ENCODE data around the gene ZMYND8. TPM values are rescaled to one million over a fixed set of nuclear protein-coding genes. Genes with fewer than 3 reads are reported as not detected.
A peak's percentile ranks its signal among the peaks of the same experiment; 100 is the strongest.
"Not testable (repeated sequence)": the region's sequence is repeated elsewhere in the genome, so short reads cannot be mapped to it uniquely, and the experiment has no call there.

The ZMYND8 gene
- total RNA-seq, 1 donor from 2014 or later = 40.1 TPM

DNA sequence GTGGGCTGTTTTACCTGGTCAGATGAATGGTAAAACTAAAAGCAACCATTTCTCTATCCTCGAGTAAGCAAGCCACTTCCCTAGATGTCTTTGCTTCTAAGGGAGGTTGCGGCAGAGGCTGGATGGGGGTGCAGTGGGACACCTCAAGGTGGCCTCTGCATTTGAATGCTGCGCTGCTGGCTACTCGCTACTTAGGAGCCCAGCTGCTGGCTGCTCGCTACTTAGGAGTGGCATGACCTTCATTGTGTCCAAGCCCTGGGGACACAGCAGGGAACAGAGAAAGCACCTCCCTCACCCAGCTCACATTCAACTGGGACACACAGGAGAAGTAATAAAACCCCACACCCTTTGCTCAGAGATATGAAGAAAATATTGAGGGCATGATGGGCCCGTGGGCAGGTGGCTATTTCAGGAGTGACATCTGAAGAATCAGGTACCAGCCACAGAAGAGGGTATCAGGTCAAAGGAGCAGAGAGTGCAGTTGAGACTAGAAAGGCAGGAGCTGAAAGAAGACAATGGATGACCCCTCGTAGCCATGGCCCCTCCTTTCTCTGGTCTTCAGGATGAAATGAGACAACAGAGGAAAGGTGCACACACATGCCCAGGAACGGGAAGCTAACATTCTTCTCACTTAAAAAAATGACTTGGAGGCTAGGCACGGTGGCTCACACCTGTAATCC, 149.4 kb downstream of the ZMYND8 start:
- DNase-seq (peak; percentile 43), ATAC-seq (peak; percentile 61)
- intact Hi-C loops (cut with micrococcal nuclease) = loop anchor here (10.0 kb wide), 1 partner anchor 178 kb away; no protein-coding TSS in a partner anchor

DNA sequence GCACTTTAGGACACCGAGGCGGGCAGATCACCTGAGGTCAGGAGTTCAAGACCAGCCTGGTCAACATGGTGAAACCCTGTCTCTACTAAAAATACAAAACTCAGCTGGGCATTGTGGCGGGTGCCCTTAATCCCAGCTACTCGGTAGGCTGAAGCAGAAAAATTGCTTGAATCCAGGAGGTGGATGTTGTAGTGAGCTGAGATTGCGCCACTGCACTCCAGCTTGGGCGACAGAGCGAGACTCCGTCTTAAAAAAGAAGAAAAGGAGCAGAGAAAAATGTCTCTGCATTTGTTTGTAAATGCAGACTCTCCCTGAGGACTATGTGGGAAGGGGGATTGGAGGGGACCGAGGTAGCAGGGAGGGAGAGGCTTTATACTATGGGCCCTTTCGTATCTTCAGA, 149.9 kb downstream of the ZMYND8 start:
- not testable (repeated sequence) for ATAC-seq, DNase-seq
- intact Hi-C loops (cut with micrococcal nuclease) = loop anchor here (10.0 kb wide), 1 partner anchor 178 kb away; no protein-coding TSS in a partner anchor

DNA sequence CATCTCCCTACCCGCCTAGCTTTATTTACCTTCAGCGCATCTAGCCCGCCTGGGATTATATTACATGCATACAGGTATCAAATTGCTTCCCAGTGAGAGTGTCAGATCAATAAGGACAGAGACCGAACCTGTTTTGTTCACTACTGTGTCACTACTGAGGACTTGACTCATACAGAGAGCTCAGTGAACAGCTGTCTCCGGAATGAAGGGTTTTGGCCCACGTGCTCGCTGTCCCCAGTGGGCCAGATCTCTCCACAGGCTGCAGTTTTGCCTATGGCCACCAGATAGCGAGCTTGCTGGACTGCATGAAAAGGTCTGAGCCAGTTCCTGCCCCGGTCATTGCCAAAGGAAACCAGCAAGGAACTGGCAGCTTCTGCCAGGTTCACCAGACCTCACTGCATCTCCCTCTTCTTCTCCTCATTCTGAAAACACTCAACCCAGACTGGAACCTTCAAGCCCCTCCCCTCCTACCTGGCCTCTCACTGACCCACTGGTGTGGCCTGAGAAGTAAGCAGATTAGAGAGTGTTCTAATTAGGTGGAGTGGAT, 150.8 kb downstream of the ZMYND8 start:
- peak; percentile 80 for ATAC-seq
- peak; percentile 85 for DNase-seq
- intact Hi-C loops (cut with micrococcal nuclease) = loop anchor here (10.0 kb wide), 1 partner anchor 179 kb away; no protein-coding TSS in a partner anchor

DNA sequence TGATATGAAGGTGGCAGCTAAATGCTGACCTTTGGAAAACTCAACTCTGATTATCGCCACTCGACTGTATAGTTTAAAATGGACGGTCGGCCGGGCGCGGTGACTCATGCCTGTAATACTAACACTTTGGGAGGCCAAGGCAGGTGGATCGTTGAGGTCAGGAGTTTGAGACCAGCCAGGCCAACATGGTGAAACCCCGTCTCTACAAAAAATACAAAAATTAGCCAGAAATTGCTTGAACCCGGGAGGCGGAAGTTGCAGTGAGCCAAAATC, 151.7 kb downstream of the ZMYND8 start:
- DNase-seq, ATAC-seq: not testable (repeated sequence)
- intact Hi-C loops (cut with micrococcal nuclease) = loop anchor here (10.0 kb wide), 1 partner anchor 180 kb away; no protein-coding TSS in a partner anchor

DNA sequence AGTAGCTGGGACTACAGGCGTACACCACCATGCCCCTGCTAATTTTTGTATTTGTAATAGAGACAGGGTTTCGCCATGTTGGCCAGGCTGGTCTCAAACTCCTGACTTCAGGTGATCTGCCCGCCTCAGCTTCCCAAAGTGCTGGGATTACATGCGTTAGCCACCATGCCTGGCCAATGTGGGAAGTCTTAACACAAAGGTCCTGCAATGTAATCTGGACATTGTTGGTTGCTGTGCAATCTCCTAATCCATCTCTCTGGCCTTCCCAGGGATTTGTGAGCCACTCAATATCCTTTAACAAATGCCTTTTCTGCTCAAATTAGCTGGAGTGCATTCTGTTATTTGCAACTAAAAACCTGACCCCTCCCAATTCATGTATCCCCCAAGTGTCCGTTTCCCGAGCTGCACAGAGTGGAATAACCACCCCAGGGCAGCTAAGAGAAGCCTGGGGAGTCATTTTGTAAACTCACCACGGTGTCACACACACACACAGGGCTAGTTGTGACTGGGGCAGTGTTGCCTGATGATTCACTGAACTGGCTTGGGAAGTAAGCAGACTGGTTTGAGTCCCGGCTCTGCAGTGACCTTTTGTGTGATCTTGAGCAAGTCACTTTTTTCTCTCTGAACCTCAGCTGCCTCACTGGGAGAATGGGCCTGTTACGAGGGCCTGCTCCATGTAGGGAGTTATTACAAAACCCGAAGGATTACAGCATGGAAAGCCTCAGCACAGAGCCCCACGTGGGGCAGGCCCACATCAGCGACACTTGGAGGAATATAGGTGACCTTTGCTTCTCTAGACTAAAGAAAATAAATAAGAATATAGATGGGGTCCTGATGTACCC, 152.3 kb downstream of the ZMYND8 start:
- ATAC-seq = no peak
- intact Hi-C loops (cut with micrococcal nuclease) = loop anchor here (10.0 kb wide), 1 partner anchor 181 kb away; no protein-coding TSS in a partner anchor
- no peak for DNase-seq

DNA sequence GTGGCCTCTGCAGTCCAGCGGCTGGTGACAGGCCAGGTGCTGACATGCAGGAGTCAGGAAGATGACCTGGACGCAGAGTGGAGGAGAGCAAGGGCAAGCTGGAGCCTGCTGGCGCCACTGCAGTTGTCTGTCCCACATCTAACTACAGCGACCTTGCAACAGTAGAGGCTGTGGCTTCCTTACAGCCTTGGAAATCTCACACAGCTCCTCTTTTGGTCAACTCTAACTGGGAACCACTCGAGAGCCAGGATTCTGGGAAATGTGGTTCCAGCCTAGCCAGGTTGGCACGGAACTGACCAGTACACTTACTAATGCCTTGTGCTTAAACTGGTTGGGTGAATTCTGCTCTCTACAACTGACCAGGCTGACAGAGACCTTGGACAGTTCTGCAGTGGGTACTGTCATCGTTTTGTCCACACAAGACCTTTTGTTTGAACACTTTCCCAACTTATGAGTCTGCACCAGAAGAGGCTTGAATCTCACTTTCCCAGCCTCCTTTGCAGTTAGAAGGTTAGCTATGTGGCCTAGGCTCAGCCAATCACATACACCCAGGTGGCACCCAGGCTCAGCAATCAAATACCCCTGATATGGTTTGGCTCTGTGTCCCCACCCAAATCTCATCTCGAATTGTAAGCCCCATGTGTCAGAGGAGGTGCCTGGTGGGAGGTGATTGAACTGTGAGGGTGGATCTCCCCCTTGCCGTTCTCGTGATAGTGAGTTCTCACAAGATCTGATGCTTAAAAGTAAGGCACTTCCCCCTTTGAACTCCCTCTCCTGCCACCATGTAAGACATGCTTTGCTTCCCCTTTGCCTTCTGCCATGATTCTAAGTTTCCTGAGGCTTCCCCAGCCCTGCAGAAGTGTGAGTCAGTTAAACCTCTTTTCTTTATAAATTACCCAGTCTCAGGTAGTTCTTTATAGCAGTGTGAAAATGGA, 153.5 kb downstream of the ZMYND8 start:
- no peak for DNase-seq
- intact Hi-C loops (cut with micrococcal nuclease) = loop anchor here (10.0 kb wide), 1 partner anchor 182 kb away; no protein-coding TSS in a partner anchor
- ATAC-seq = no peak

DNA sequence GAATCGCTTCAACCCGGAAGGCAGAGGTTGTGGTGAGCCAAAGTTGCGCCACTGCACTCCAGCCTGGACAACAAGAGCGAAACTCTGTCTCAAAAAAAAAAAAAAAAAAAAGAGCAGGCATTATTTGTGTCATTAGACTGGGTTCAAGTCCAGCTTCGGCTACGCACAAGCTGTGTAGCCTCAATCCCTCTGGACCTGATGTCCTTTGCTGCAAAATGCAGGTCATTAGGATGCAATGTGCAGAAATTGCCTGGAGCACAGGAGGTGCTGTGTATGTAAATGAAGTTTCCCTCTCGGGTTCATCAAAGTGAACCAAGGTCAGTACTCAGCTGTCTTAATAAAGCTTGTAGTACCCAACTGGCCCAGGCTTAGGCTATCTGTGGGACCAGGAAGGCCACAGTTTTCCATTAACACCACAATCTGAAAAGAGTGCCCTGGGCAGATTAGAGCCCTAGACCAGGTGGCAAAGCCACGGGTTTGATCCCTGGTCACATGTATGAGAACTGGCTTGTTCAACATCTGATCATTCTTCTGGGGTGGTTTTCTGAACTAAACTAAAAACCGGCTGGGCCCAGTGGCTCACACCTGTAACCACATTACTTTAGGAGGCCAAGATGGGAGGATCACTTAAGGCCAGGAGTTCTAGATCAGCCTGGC, 155.3 kb downstream of the ZMYND8 start:
- intact Hi-C loops (cut with micrococcal nuclease) = loop anchor here (10.0 kb wide), 1 partner anchor 184 kb away; no protein-coding TSS in a partner anchor
- DNase-seq (no peak), ATAC-seq (no peak)

DNA sequence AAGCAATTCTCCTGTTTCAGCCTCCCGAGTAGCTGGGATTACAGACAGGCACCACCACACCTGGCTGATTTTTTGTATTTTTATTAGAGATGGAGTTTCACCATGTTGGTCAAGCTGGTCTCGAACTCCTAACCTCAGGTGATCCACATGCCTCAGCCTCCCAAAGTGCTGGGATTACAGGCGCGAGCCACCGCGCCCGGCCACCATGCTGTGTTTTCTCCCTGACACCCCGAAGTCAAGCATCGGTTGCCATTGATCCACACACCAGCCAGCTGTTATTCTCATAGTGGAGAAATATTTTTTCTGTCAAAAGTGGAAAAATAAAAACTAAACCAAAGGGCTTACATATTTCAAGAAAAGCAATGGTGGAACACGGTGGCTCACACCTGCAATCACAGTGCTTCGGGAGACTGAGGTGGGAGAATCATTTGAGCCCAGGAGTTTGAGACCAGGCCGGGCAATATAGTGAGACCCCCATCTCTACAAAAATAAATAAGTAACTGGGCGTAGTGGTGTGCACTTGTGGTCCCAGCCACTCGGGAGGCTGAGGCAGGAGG, 157.4 kb downstream of the ZMYND8 start:
- intact Hi-C loops (cut with micrococcal nuclease) = no loop called here
- no peak for DNase-seq

DNA sequence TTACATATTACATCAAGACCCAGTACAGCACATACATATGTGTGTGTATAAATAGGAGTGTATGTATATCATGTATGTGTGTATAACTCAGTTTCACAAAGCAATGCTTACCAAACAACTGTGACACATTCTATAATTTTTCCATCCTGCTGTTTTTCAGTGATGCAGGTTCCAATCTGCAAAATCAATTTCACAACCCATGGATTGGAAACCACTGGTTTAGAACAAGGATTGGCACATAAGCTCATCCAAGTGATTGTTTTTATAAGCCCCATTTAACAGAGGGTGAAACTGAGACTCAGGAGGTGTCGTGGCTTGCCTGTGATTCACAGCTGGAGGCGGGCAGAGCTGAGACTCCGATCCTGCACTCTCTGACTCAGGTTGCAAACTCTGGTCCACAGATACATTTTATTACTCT, 158.2 kb downstream of the ZMYND8 start:
- ATAC-seq (no peak), DNase-seq (no peak)
- intact Hi-C loops (cut with micrococcal nuclease) = no loop called here

More for the DNA sequence above, 157.4 kb downstream of the ZMYND8 start:
- no peak for ATAC-seq

DNA sequence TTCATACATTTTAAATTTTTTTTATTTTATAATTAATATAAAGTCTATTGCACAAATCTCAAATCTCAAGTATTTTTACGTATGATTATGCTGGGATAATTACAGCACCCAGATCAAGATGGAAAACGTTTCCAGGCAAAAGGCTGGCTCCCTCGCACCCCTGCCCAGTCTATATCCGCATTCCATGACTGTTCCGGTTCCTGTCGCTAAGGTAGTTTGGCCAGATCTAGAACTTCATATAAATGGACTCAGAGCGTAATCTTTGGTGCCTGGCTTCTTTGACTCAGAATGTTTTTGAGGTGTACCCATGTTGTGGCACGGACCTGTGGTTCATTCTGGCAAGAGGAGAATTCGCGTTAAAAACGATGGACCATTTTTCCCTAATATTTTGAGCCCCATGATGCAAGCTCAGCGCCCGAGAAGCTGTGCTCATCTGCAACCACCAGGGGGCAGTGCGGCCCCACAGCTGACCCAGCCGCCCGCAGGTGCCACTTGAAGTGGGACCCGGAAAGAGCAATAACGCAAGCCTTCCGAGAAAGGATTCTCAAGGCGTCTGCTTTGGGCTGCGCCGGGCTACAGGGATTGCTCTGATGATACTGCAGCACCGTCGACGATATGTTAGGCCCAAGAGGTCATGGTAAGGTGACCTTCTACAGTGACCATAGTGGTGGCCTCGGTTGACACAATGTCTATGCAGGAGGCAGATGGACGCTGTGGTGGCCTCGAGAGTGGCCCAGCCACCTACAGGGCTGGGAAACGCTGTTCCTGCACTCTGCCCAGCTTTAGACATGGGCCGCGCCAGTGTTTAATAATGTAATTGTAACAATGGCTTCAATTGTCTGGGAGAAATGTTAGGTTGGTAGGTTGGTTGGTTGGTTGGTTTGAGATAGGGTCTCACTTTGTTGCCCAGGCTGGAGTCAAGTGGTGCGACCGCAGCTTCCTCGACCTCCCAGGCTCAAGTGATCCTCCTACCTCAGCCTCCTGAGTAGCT, 160.1 kb downstream of the ZMYND8 start:
- intact Hi-C loops (cut with micrococcal nuclease) = no loop called here
- ATAC-seq (peak; percentile 84), DNase-seq (peak; percentile 83)

DNA sequence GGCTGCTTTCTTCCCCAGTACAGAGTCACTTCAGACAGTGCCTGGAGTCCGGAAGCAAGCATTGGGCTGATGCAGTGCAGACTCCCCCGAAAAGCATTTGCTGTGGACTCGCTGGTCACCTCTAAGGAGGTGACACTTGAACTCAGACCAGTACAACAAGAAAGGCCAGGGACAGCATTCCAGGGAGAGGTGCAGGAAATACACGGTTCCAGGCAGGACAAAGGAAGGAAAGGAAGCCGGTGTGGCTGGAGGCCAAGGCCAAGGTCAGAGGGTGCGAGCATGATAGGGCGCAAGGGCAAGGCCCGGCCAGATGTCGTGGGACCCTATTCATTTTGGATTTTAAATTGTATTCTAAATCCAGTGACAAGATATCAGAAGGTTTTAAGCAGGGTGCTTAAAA, 160.9 kb downstream of the ZMYND8 start:
- DNase-seq = no peak
- peak; percentile 16 for ATAC-seq
- intact Hi-C loops (cut with micrococcal nuclease) = no loop called here

DNA sequence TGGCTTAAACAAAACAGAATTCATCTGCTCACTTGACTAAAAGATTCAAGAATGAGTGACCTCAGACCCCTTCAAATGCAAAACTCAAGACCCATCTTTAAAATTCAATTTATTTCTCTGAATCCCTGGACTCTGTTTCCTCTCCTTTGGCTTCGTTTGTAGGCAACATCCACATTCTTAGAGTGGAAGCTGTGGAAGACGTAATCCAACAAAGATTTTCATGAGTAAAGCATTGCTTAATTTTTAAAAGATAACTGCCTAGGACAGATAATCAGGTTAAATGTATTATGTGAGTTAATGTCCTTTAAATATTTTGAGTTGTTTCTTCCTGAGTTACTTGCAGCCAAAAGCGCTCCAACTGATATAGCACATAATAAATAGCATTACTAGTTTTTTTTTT, 164.5 kb downstream of the ZMYND8 start:
- ATAC-seq (no peak), DNase-seq (no peak)
- intact Hi-C loops (cut with micrococcal nuclease) = no loop called here

DNA sequence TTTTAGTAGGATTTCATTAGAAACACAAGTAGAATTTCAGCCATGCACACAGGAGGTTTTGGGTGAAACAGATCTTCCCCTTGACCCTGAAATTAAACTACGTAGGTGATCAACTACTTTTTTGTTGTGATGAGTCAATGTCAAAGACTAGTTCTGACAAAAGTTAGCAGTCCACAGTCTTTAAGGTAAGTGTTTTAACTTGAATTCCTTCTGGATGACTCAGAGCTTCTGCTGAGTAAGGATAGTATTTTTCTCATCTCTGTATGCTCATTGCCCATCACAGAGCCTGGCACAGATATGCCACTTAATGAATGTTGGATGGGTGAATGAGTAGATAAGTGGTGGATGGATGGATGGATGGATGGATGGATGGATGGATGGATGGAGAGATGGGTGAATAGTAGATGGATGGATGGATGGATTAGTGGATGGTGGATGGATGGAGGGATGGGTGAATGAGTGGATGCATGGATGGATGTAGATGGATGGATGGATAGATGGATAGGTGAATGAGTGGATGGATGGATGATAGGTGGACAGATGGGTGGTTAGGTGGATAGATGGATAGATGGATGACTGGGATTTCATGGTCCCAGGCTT, 165.3 kb downstream of the ZMYND8 start:
- intact Hi-C loops (cut with micrococcal nuclease) = no loop called here
- ATAC-seq (no peak), DNase-seq (no peak)

DNA sequence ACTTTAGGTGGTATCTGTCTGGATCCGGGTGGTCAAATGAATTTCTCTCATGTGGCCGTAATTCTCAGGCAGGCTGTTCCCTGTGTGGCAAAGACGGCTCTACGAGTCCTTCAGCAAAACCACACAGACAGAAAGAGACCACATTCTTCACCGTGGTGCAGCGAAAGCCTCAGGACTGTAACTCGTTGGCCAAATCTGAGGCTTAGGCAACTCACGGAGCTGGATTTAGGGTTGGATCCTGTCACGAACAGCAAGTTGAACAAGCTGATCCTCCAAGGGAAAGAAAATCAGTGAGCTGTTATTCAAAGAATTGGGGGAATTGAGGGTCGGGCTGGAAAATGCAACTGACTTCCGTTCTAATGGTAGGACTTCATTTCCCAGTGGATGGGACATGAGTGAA, 167.4 kb downstream of the ZMYND8 start:
- intact Hi-C loops (cut with micrococcal nuclease) = no loop called here
- DNase-seq (no peak), ATAC-seq (no peak)

DNA sequence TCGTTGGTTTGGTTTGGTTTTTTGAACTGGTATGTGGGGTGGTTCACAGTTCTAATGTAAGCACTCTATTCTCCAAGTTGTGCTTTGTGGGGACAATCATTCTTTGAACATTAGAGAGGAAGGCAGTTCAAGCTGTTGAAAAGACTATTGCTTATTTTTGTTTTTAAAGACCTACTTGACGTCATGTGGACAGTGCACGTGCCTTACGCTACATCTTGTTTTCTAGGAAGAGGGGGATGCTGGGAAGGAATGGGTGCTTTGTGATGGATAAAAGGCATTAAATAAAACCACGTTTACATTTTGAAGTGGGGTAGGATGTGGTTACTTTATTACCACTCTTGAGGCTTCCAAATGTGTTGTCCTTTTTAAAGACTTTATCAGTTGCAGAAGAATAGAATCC, 168.0 kb downstream of the ZMYND8 start:
- intact Hi-C loops (cut with micrococcal nuclease) = no loop called here
- ATAC-seq (no peak), DNase-seq (no peak)

DNA sequence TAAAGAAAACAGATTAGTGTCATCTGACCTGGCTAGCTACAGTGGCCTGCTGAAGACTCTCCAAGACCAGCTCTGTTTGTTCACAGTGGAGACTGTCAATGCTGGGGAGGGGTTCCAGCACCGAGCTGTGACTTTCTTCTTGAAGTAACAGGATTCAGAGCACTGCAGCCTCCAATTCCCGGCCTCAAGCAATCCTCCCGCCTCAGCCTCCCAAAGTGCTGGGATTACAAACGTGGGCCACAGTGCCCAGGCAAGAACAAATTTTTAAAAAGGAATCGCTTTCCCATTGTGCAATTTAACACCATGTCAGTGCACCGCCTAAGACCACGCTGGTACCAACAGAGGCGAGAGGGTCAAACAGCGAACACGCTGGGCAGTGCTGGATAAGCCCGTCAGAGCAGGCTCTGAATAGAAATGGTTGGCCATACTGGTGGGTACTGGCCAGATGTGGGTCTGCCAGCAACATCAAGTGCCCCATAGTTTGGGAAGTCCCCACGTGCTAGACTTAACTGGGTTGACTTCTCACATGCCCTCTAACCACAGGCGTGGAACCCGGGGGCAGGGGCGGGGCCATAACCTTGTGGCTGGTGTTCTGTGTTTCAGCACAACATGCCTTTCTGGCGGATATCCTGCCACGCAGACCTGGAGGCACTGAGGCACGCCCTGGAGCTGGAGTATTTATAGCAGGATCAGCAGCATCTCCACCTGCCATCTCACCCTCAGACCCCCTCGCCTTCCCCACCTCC, 168.9 kb downstream of the ZMYND8 start:
- ATAC-seq (no peak), DNase-seq (no peak)
- intact Hi-C loops (cut with micrococcal nuclease) = no loop called here

All from left ventricle myocardium superior (tissue), 1 donor.